Activated CD4-positive, alpha-beta memory T cell treated with anti-CD3 and anti-CD28 coated beads for 36 hours (primary cell): ENCODE results near the gene LUZP2. TPM values are rescaled to one million over a fixed set of nuclear protein-coding genes. Genes with fewer than 3 reads are reported as not detected.

Experiments used
- CTCF ChIA-PET: fragments of 350-600 bp; sonication (Branson Sonifier 250); formaldehyde crosslinking; loops from one replicate; lab custom pipeline; 2021; ENCODE audit warnings: antibody characterized with exemption, inconsistent platforms; lab: Charles Lee
- POLR2A ChIA-PET: fragments of 350-600 bp; sonication (Branson Sonifier 250); formaldehyde crosslinking; loops from one replicate; lab custom pipeline; 2021; ENCODE audit warnings: antibody characterized with exemption; lab: Charles Lee
- DNase-seq: peaks from one replicate; pipeline ENCODE4 v3.0.0-alpha.2; 2020
- H3K27ac Mint-ChIP-seq: one replicate; pipeline ENCODE4 v1.8.0; 2021; ENCODE audit warnings: mixed read lengths
- H3K27me3 Mint-ChIP-seq: one replicate; pipeline ENCODE4 v1.8.0; 2021; ENCODE audit warnings: mixed read lengths
- H3K36me3 Mint-ChIP-seq: one replicate; pipeline ENCODE4 v1.8.0; 2021; ENCODE audit warnings: mixed read lengths
- H3K4me1 Mint-ChIP-seq: one replicate; pipeline ENCODE4 v1.8.0; 2021; ENCODE audit warnings: low read depth, mixed read lengths
- H3K4me3 Mint-ChIP-seq: one replicate; pipeline ENCODE4 v1.8.0; 2021; ENCODE audit warnings: mild to moderate bottlenecking, mixed read lengths
- H3K9me3 Mint-ChIP-seq: one replicate; pipeline ENCODE4 v1.8.0; 2021; ENCODE audit warnings: mixed read lengths
- intact Hi-C: fragments of 100-400 bp; cut with micrococcal nuclease; formaldehyde crosslinking; loops from one replicate; pipeline ENCODE4 v1.15.1; 2023
- total RNA-seq, 2 experiments: library from RNA; stranded (reverse); gene quantifications; one replicate each; pipeline ENCODE4 v1.2.3, GENCODE V29; 2021

Gene LUZP2
- total RNA-seq, 2 experiments from 2014 or later, result not detected

DNA sequence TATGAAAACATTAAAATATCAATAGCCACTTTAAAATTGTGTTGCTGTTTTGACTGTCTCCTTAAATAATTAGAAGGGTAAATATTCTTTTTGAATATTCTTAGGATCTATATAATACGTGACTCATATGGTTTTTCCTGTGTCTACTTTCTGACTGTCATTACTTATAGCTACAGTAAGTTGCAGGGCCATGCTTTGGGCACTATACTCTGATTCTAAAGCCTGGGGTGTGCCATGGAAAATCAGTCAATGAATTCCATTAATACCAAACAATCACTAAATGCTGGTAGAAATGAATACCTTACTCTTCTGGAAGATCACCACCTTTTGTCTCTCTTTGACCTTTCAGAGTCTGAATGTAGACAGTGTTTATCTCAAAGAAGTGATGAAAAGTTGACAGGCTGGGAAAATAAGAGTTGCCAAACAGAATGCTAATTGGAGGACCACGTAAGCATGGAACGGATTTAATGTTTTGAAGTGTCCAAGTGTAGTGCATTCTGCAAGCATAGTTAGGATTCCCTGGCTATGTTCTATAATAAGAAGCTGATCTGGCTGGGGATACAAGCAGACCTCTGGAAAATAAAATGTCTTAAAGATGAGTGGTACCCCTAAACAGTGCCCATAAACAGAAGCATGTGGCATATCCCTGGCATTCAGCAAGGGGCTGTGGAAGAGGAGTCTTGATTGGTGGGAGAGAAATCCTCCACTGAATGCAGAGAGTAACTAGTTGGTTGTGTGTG is 16.8 kb downstream of the LUZP2 start:
- Mint-ChIP-seq H3K27ac (no peak overlapping the region), H3K27me3 (no peaks in the 10 kb centered on the region), H3K4me3 (no peak overlapping the region), H3K36me3 (no peaks in the 10 kb centered on the region), H3K4me1 (no peaks in the 10 kb centered on the region), H3K9me3 (peaks cover 15% of the 10 kb centered on the region)
- ChIA-PET POLR2A (no interaction called here), CTCF (no interaction called here)
- no peak for DNase-seq
- intact Hi-C loops, result no loop called here

DNA sequence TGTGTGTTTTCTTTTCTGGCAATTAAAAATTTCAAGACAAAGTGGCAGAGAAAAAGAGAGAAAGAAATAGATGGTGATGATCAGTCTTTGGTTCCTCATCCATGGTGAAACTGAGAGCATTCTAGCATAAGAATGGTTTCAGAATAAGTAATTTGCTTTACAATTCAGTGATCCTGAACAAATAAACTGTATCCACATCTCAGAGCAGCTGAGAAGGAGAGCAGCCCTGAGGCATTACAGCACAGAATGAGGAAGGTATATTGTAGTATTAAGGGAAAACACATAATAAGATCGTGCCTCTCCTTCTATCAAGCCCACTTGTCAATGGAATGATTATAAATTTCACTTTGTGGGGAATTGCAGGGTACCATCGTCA is 17.4 kb downstream of the LUZP2 start:
- CTCF ChIA-PET, result no interaction called here

DNA sequence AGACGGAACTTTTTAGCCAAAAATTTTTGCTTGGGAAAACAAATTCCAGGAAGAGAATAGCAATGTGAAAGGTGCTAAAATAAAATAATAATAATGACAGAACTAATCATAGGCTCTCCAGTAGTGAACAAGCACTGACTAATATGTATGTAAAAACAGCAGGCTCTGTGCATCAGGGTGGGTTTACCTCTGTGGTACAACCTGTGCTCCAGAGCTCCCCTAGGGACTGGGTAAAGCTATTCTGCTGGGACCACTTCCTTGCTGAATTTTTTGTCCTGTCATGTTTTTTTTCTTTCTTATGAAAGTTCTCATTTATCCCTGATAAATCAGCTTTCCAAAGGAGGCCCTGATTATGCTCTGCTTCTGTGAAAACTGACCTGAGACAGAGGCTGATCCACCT is 18.8 kb downstream of the LUZP2 start:
- ChIA-PET CTCF (no interaction called here), POLR2A (no interaction called here)
- Mint-ChIP-seq H3K4me3 (no peak overlapping the region), H3K4me1 (no peaks in the 10 kb centered on the region), H3K36me3 (no peaks in the 10 kb centered on the region), H3K27ac (no peak overlapping the region), H3K27me3 (no peaks in the 10 kb centered on the region), H3K9me3 (peaks cover 15% of the 10 kb centered on the region)
- intact Hi-C loops, result no loop called here
- DNase-seq, result no peak

More for the DNA sequence above, 17.4 kb downstream of the LUZP2 start:
- Mint-ChIP-seq H3K36me3 (no peaks in the 10 kb centered on the region), H3K27ac (no peak overlapping the region), H3K9me3 (peaks cover 15% of the 10 kb centered on the region), H3K27me3 (no peaks in the 10 kb centered on the region), H3K4me1 (no peaks in the 10 kb centered on the region), H3K4me3 (no peak overlapping the region)
- no peak for DNase-seq
- POLR2A ChIA-PET, result no interaction called here
- intact Hi-C loops, result no loop called here

DNA sequence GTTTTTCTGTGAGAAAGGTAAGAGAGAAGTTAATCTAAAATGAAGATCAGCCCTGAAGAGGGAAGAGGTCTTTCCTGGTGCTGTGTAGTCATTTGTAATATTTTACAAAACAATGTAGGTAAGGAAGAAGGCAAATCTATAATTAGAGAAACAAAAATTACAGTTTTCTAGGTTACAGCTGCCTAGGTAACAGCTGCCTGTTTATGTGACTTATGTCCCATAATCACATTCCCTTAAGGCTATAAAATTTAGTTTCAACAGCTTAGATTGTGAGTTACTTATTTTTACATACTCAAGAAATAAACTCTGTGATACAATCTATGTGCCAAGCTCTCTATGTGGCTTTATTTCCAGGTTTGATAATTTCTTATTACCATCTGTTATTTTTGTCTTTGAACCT is 19.8 kb downstream of the LUZP2 start:
- no peaks in the 10 kb centered on the region for H3K36me3 Mint-ChIP-seq
- H3K4me1 Mint-ChIP-seq, result no peaks in the 10 kb centered on the region

DNA sequence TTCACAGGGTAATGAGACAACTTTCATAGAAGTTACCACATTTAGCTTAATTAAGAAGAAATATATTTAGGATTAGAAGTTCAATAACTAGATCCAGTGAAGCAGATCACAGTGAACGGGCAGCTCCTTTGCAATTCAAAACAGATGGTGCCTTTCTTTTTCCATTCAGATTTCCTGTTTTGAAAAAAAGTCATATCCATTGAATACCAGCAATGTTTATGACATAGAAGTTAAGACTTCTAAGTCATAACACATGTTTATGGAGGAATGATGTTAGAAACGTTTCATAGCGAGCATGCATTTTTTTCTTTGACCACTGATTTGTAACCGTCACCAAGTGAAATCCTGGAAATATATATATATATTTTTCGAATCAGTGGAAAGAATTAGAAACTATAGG is 24.7 kb downstream of the LUZP2 start:
- no peaks in the 10 kb centered on the region for H3K9me3 Mint-ChIP-seq
- no peaks in the 10 kb centered on the region for H3K36me3 Mint-ChIP-seq
- ChIA-PET POLR2A (no interaction called here), CTCF (interaction anchor here (0.6 kb wide), 1 partner anchor 1256 kb away, joined by 4 read pairs; no protein-coding TSS in a partner anchor)
- intact Hi-C loops, result no loop called here
- no peaks in the 10 kb centered on the region for H3K4me1 Mint-ChIP-seq
- no peak for DNase-seq
- no peaks in the 10 kb centered on the region for H3K27me3 Mint-ChIP-seq
- H3K4me3 Mint-ChIP-seq, result no peak overlapping the region
- no peak overlapping the region for H3K27ac Mint-ChIP-seq

More for the DNA sequence above, 19.8 kb downstream of the LUZP2 start:
- intact Hi-C loops, result no loop called here
- Mint-ChIP-seq H3K9me3 (peaks cover 15% of the 10 kb centered on the region), H3K27me3 (no peaks in the 10 kb centered on the region), H3K4me3 (no peak overlapping the region), H3K27ac (no peak overlapping the region)
- no peak for DNase-seq
- POLR2A ChIA-PET, result no interaction called here
- CTCF ChIA-PET, result no interaction called here

DNA sequence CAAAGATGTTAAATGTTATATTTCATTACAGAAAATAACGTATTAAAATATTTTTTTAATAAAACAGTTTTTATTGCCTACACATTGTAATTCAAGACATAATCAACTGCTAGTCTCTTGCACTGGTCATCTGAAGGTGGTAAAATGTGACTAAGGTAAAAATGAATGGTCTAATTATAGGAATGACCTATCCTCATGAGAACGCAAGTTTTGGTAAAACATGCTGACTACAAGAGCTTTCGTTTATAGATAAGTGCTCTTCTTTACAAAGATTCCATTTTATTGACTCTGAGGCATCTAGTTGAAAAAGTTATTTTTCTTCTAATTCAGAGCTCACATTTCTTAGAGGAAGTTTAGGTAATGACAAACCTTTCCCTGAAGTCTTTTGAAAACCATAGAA is 27.3 kb downstream of the LUZP2 start:
- ChIA-PET POLR2A (no interaction called here), CTCF (no interaction called here)
- Mint-ChIP-seq H3K36me3 (no peaks in the 10 kb centered on the region), H3K27me3 (no peaks in the 10 kb centered on the region), H3K9me3 (no peaks in the 10 kb centered on the region), H3K4me1 (no peaks in the 10 kb centered on the region), H3K4me3 (no peak overlapping the region), H3K27ac (no peak overlapping the region)
- DNase-seq, result no peak
- intact Hi-C loops, result no loop called here

DNA sequence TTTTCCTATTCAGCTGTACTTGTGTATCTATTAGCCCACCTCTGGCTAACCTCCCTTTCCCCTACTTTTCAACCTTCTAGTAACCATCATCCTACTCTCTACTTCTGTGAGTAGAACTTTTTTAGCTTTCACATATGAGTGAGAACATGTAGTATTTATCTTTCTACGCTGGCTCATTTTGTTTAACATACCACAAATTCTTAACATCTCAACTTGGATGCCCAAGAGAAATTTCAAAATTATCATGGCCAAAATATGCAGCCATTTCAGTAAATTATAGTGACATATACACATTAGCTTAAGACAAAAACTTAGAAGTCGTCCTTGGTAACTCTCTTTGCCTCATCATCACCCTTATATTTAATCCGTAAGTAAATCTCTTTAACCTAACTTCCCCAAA is 34.7 kb downstream of the LUZP2 start:
- no peaks in the 10 kb centered on the region for H3K27me3 Mint-ChIP-seq
- ChIA-PET POLR2A (no interaction called here), CTCF (no interaction called here)
- no peaks in the 10 kb centered on the region for H3K4me1 Mint-ChIP-seq
- H3K36me3 Mint-ChIP-seq, result no peaks in the 10 kb centered on the region
- no peak overlapping the region for H3K27ac Mint-ChIP-seq
- intact Hi-C loops, result no loop called here
- H3K4me3 Mint-ChIP-seq, result no peak overlapping the region
- H3K9me3 Mint-ChIP-seq, result peaks cover 9% of the 10 kb centered on the region
- DNase-seq, result no peak

DNA sequence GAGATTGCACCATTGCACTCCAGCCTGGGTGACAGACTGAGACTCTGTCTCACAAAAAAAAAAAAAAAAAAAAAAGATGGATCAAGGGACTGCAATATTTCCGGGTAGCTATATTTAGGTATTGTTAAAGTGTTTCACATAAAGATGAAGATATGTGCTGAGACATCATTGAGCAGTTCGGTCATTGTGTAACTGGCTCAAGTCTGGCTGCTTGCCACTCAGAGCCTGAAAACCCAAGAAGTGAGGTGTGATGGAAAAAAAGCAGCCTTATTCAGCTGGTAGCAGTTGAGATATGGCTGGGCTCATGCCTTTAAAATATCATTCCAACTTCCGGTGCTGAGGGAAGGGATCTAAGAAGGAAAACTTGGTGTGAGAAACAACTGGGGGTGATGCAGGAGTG is 46.9 kb downstream of the LUZP2 start:
- Mint-ChIP-seq H3K4me3 (no peak overlapping the region), H3K27ac (no peak overlapping the region), H3K27me3 (no peaks in the 10 kb centered on the region), H3K36me3 (no peaks in the 10 kb centered on the region), H3K9me3 (peaks cover 28% of the 10 kb centered on the region), H3K4me1 (no peaks in the 10 kb centered on the region)
- POLR2A ChIA-PET, result no interaction called here
- no peak for DNase-seq
- CTCF ChIA-PET, result no interaction called here
- intact Hi-C loops, result no loop called here

DNA sequence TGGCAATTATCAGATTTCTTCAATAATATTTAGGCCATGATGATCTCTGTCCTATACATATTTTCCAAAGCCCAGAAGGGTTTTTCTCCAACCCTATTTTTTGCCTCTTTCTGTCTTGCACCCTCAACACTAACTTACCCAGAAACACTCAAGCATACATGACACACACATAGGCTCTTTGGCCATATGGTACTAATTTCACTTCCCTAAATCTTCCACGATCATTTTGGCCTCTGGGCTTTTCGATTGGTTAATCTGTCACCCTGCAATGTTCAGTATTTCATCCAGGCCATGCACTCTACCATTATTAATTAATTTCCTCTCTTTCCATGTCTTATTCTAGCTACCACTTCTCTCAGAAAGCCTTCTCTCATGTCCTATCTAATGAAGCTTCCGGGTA is 59.8 kb downstream of the LUZP2 start:
- ChIA-PET POLR2A (no interaction called here), CTCF (no interaction called here)
- H3K27me3 Mint-ChIP-seq, result no peaks in the 10 kb centered on the region
- peaks cover 18% of the 10 kb centered on the region for H3K9me3 Mint-ChIP-seq
- H3K36me3 Mint-ChIP-seq, result no peaks in the 10 kb centered on the region
- H3K4me1 Mint-ChIP-seq, result no peaks in the 10 kb centered on the region
- H3K27ac Mint-ChIP-seq, result no peak overlapping the region
- H3K4me3 Mint-ChIP-seq, result no peak overlapping the region
- intact Hi-C loops, result no loop called here
- no peak for DNase-seq

DNA sequence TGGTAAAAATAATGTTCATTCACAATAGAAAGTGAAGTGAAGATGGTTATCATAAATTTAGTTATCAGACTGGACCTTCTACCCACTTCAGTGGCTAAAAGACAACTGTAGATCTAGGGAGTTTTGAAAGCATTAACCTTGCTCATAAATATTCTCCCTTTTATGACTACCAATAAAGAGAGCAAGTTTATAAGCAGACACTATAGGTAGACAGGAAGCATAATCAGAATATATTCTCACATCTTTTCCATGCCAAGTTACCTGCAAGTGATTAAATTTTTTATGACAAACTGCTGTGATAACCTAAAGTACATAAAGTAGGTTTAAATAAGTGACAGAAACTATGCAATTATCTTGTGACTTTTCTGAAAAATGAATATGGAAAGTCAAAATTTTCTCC is 62.5 kb downstream of the LUZP2 start:
- peaks cover 20% of the 10 kb centered on the region for H3K9me3 Mint-ChIP-seq
- no peak overlapping the region for H3K27ac Mint-ChIP-seq
- no peak overlapping the region for H3K4me3 Mint-ChIP-seq
- no peak for DNase-seq
- H3K36me3 Mint-ChIP-seq, result no peaks in the 10 kb centered on the region
- H3K27me3 Mint-ChIP-seq, result no peaks in the 10 kb centered on the region
- H3K4me1 Mint-ChIP-seq, result no peaks in the 10 kb centered on the region
- ChIA-PET CTCF (no interaction called here), POLR2A (no interaction called here)
- intact Hi-C loops, result no loop called here

DNA sequence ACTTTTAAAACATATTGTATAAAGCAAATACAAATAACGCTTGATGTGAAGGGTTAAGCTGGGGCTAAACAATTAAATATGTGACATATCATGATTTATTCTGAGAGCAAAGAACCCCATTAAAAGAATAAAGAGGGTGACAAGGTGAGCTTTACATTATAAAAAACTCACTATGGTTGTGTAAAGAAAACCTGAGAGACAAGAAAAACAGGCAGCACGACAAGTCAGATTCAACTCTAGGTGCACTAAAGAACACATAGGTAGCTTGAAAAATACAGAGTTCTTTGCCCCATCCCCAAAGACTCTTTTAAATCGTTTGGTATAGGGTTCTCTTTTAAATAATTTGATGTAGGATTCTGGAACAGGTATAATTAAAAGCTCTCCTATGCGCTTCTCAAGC is 63.5 kb downstream of the LUZP2 start:
- no peaks in the 10 kb centered on the region for H3K4me1 Mint-ChIP-seq
- no peak overlapping the region for H3K27ac Mint-ChIP-seq
- H3K36me3 Mint-ChIP-seq, result no peaks in the 10 kb centered on the region
- no peak overlapping the region for H3K4me3 Mint-ChIP-seq
- peaks cover 20% of the 10 kb centered on the region for H3K9me3 Mint-ChIP-seq
- H3K27me3 Mint-ChIP-seq, result no peaks in the 10 kb centered on the region
- ChIA-PET CTCF (no interaction called here), POLR2A (no interaction called here)
- intact Hi-C loops, result no loop called here
- DNase-seq, result no peak

DNA sequence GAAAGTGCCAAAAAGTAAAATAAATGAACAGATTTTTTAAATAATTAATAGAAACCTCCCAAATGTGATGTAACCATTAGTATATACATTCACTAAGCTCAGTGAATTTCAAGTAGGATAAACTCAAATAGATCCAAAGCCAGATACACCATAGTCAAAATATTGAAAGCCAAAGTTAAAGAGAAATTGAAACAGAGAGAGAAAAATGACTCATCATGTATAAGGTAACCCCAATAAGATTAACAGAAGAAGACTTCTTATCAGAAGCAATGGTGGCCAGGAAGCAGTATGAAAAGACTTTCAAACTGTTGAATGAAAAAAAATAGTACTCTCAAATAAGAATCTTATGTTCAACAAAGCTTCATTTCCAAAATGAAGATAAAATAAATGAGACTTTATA is 70.5 kb downstream of the LUZP2 start:
- CTCF ChIA-PET, result no interaction called here
- H3K4me1 Mint-ChIP-seq, result no peaks in the 10 kb centered on the region
- DNase-seq, result no peak
- H3K9me3 Mint-ChIP-seq, result peaks cover 2% of the 10 kb centered on the region
- H3K36me3 Mint-ChIP-seq, result no peaks in the 10 kb centered on the region
- no peak overlapping the region for H3K27ac Mint-ChIP-seq
- intact Hi-C loops, result no loop called here
- POLR2A ChIA-PET, result no interaction called here
- no peaks in the 10 kb centered on the region for H3K27me3 Mint-ChIP-seq
- H3K4me3 Mint-ChIP-seq, result no peak overlapping the region

DNA sequence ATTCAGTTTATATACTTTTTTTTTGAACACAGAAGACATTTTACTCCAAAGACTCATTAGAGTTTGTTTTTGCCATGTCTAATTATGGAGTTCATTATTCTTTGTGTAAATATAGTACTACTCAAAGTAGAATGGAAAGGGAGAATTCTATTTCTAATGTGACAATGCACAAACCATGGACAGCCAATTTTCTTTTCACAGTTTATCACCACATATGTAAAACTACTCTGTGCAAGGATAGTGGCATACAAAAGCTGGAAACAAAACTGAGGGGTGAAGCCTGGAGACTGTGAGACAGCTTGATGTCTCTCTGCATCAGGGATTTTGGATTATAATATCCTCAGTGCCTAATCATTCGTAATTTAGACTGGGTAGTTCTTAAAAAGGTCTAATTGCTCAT is 75.5 kb downstream of the LUZP2 start:
- intact Hi-C loops, result no loop called here
- Mint-ChIP-seq H3K4me1 (no peaks in the 10 kb centered on the region), H3K27me3 (no peaks in the 10 kb centered on the region), H3K4me3 (no peak overlapping the region), H3K27ac (no peak overlapping the region), H3K36me3 (no peaks in the 10 kb centered on the region), H3K9me3 (peaks cover 11% of the 10 kb centered on the region)
- ChIA-PET CTCF (no interaction called here), POLR2A (no interaction called here)
- DNase-seq, result no peak
